ENCODE measurements around the gene DOCK3.

- TF ChIP-seq EHMT2 (IDR thresholded peaks at IDR 0.05; ENCODE audit: low read depth) (no peak), BHLHE40 (IDR thresholded peaks at IDR 0.05; ENCODE audit: low read depth, low read length) (no peak), POLR2A (IDR thresholded peaks at IDR 0.05; ENCODE audit: low read length) (no peak), EP300 (IDR thresholded peaks at IDR 0.05) (no peak), MAZ (IDR thresholded peaks at IDR 0.05; ENCODE audit: borderline replicate concordance, low read depth, low read length) (no peak), RAD21 (conservative IDR thresholded peaks at IDR 0.05 in 1 of 2, IDR thresholded peaks at IDR 0.05 in 1 of 2) (no peak), ESRRA (IDR thresholded peaks at IDR 0.05; ENCODE audit: borderline replicate concordance, low read length) (no peak), NR3C1 (IDR thresholded peaks at IDR 0.05) (no peak), RFX5 (IDR thresholded peaks at IDR 0.05) (no peak)
- TF ChIP-seq, protein P1, sequence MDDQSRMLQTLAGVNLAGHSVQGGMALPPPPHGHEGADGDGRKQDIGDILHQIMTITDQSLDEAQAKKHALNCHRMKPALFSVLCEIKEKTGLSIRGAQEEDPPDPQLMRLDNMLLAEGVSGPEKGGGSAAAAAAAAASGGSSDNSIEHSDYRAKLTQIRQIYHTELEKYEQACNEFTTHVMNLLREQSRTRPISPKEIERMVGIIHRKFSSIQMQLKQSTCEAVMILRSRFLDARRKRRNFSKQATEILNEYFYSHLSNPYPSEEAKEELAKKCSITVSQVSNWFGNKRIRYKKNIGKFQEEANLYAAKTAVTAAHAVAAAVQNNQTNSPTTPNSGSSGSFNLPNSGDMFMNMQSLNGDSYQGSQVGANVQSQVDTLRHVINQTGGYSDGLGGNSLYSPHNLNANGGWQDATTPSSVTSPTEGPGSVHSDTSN (IDR thresholded peaks at IDR 0.05) = no peak
- TF ChIP-seq, protein P2, sequence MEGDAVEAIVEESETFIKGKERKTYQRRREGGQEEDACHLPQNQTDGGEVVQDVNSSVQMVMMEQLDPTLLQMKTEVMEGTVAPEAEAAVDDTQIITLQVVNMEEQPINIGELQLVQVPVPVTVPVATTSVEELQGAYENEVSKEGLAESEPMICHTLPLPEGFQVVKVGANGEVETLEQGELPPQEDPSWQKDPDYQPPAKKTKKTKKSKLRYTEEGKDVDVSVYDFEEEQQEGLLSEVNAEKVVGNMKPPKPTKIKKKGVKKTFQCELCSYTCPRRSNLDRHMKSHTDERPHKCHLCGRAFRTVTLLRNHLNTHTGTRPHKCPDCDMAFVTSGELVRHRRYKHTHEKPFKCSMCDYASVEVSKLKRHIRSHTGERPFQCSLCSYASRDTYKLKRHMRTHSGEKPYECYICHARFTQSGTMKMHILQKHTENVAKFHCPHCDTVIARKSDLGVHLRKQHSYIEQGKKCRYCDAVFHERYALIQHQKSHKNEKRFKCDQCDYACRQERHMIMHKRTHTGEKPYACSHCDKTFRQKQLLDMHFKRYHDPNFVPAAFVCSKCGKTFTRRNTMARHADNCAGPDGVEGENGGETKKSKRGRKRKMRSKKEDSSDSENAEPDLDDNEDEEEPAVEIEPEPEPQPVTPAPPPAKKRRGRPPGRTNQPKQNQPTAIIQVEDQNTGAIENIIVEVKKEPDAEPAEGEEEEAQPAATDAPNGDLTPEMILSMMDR (IDR thresholded peaks at IDR 0.05) = no peak
- TF ChIP-seq, protein P3, sequence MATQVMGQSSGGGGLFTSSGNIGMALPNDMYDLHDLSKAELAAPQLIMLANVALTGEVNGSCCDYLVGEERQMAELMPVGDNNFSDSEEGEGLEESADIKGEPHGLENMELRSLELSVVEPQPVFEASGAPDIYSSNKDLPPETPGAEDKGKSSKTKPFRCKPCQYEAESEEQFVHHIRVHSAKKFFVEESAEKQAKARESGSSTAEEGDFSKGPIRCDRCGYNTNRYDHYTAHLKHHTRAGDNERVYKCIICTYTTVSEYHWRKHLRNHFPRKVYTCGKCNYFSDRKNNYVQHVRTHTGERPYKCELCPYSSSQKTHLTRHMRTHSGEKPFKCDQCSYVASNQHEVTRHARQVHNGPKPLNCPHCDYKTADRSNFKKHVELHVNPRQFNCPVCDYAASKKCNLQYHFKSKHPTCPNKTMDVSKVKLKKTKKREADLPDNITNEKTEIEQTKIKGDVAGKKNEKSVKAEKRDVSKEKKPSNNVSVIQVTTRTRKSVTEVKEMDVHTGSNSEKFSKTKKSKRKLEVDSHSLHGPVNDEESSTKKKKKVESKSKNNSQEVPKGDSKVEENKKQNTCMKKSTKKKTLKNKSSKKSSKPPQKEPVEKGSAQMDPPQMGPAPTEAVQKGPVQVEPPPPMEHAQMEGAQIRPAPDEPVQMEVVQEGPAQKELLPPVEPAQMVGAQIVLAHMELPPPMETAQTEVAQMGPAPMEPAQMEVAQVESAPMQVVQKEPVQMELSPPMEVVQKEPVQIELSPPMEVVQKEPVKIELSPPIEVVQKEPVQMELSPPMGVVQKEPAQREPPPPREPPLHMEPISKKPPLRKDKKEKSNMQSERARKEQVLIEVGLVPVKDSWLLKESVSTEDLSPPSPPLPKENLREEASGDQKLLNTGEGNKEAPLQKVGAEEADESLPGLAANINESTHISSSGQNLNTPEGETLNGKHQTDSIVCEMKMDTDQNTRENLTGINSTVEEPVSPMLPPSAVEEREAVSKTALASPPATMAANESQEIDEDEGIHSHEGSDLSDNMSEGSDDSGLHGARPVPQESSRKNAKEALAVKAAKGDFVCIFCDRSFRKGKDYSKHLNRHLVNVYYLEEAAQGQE (IDR thresholded peaks at IDR 0.05) = no peak
These were observed 725.4 kb downstream of the DOCK3 start for GRCh38 chr3:51400166-51400565.

Data from A549 (cell line).